Bronchial epithelial cell (primary cell): ENCODE results near the gene SAP30BP. TPM values are rescaled to one million over a fixed set of nuclear protein-coding genes. Genes with fewer than 3 reads are reported as not detected.

Source experiments
- DNase-seq: peaks from one replicate; pipeline ENCODE4 v3.0.0-alpha.2; 2010; ENCODE audit warnings: low read depth
- FAIRE-seq: peaks from 2 replicates; lab custom pipeline; 2011; peaks lifted over from hg19 to GRCh38; lab: Jason Lieb, UNC
- H3K27me3 ChIP-seq: 2 replicates; pipeline ENCODE4 v1.5.1; 2011; ENCODE audit warnings: low read length; ENCODE audit not compliant: control insufficient read depth, insufficient read depth
- H3K36me3 ChIP-seq: 2 replicates; pipeline ENCODE4 v1.5.1; 2011; ENCODE audit warnings: low read length; ENCODE audit not compliant: control insufficient read depth, insufficient read depth
- H3K4me3 ChIP-seq: 2 replicates; pipeline ENCODE4 v1.5.1; 2011; ENCODE audit warnings: mild to moderate bottlenecking, low read depth, low read length, control low read depth
- CTCF ChIP-seq: IDR thresholded peaks from 2 replicates; pipeline ENCODE4 v1.5.1; 2011; ENCODE audit warnings: mild to moderate bottlenecking, moderate library complexity, low read length, control low read depth, inconsistent platforms; ENCODE audit not compliant: insufficient read depth, severe bottlenecking
- total RNA-seq: library from RNA; depleted of rRNA; stranded (reverse); fragments of >200 nt; gene quantifications from 2 replicates; pipeline ENCODE4 v1.2.1, GENCODE V29; 2014

Gene SAP30BP
- total RNA-seq, 1 donor from 2014 or later = 58.4 TPM

DNA sequence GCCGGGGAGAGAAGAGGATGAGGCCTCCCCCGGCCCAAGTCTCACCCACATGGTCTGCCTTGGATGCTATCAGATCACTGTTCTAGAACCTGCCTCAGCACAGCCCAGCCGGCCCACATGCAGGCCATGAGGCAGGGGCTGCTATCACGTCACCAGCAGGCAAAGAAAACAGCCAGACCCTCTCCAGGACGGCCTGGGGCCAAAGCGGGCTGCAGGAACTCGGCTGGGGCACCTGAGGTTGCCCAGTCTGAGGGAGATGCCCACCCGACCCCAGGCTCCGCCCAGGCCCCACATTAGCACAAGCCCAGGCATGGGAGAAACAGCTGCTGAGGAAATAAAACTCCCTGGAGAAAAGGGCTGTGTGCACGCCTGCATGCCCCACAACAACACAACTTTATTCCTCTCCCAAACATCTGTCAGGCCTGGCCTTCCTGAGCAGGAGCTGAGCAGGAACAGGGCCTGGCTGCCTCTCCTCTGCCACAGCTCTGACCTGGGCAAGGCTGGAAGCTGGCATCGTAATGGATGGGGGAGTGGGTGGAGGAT is 40.6 kb upstream of the SAP30BP start:
- no peaks in the 10 kb centered on the region for H3K27me3 ChIP-seq
- no peak for TF ChIP-seq CTCF
- DNase-seq = no peak
- H3K36me3 ChIP-seq = peaks cover 11% of the 10 kb centered on the region
- no peak overlapping the region for H3K4me3 ChIP-seq
- FAIRE-seq = no peak

DNA sequence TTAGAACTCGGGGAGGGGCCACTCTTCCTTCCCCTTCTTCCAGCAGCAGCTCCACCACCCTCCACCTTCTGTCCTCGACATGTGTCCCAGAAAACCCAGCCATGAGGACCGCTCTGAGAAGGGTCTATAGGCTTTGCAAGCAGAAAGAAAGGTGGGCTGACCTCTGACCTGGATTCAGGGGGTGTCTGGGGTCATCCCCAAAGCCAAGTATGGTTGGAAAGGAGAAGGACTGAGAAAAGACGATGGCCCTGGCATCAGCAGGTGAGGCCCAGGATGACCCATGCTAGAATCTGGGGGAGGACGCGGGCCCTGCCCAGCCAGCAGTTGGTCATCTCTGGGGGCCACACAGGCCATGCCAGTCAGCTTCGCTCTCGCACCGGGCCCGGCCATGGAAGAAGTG is 40.0 kb upstream of the SAP30BP start:
- DNase-seq (no peak), FAIRE-seq (no peak)
- Histone ChIP-seq H3K36me3 (peaks cover 12% of the 10 kb centered on the region), H3K4me3 (no peak overlapping the region), H3K27me3 (no peaks in the 10 kb centered on the region)
- TF ChIP-seq CTCF = no peak

DNA sequence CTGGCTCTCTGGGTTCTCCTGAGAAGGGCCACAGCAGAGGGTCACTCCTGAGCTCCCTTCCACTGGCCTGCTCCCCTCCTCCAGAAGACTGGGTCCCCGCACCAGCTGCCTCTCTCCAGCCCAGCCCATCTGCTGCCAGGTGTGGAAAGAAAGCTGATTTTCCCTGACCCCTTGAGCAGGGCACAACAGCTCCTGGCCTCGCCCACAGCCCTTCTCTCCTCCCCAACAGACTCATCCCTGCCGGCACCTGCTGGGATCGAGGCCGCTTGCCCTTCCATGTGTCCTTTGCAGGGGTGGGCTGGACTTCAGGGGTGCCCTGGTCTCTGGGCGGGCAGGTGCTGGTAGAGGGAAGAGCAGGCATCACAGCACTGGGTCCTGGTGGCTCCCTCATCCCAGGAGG is 38.7 kb upstream of the SAP30BP start:
- peaks cover 12% of the 10 kb centered on the region for H3K36me3 ChIP-seq
- no peak for TF ChIP-seq CTCF
- H3K27me3 ChIP-seq = no peaks in the 10 kb centered on the region
- H3K4me3 ChIP-seq = no peak overlapping the region
- no peak for DNase-seq
- FAIRE-seq = no peak

- Histone ChIP-seq H3K36me3 (peaks cover 12% of the 10 kb centered on the region), H3K4me3 (no peak overlapping the region), H3K27me3 (no peaks in the 10 kb centered on the region)
- DNase-seq (no peak), FAIRE-seq (no peak)
- TF ChIP-seq CTCF = no peak
Measured at GRCh38 chr17:75629157-75629556, 38.0 kb upstream of the SAP30BP start.

GRCh38 chr17:75630071-75630917 is 36.8 kb upstream of the SAP30BP start:
- DNase-seq = no peak
- Histone ChIP-seq H3K27me3 (no peaks in the 10 kb centered on the region), H3K36me3 (peaks cover 12% of the 10 kb centered on the region), H3K4me3 (no peak overlapping the region)
- no peak for TF ChIP-seq CTCF
- no peak for FAIRE-seq

DNA sequence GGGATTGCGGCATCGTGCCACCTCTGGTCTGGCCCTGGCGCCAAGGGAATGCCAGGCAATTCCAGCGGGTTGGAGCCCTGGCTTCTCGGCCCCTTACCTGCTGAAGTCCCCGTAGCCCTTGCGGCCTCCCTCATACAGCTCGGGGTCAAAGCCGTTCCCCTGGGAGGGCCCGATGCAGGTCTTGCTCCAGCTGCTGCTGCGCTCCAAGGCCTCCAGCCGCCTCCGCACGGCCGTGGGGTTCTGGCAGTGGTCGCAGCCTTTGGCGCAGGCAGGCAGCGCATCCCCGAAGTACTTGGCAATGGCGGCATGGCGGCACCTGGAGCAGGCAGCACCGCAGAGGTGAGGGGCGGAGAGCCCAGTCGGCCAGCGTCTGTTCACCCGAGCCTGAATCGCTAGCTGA is 35.8 kb upstream of the SAP30BP start:
- peaks cover 12% of the 10 kb centered on the region for H3K36me3 ChIP-seq
- no peak for FAIRE-seq

More for the DNA sequence above, 35.8 kb upstream of the SAP30BP start:
- TF ChIP-seq CTCF = no peak
- Histone ChIP-seq H3K4me3 (no peak overlapping the region), H3K27me3 (no peaks in the 10 kb centered on the region)
- DNase-seq = no peak
